Stimulated activated CD4-positive, alpha-beta T cell treated with anti-CD3 and anti-CD28 coated beads, Interleukin-1b, Interleukin-23, amount 100 ng/mL, for 1 hour (primary cell): ENCODE results near the gene SH3TC1.

ENCODE experiments used
- DNase-seq, 2 donors: peaks; one replicate each; pipeline ENCODE4 v3.0.0-alpha.2; 2020; ENCODE audit warnings: low read depth in 2 of 2

Gene SH3TC1

DNA sequence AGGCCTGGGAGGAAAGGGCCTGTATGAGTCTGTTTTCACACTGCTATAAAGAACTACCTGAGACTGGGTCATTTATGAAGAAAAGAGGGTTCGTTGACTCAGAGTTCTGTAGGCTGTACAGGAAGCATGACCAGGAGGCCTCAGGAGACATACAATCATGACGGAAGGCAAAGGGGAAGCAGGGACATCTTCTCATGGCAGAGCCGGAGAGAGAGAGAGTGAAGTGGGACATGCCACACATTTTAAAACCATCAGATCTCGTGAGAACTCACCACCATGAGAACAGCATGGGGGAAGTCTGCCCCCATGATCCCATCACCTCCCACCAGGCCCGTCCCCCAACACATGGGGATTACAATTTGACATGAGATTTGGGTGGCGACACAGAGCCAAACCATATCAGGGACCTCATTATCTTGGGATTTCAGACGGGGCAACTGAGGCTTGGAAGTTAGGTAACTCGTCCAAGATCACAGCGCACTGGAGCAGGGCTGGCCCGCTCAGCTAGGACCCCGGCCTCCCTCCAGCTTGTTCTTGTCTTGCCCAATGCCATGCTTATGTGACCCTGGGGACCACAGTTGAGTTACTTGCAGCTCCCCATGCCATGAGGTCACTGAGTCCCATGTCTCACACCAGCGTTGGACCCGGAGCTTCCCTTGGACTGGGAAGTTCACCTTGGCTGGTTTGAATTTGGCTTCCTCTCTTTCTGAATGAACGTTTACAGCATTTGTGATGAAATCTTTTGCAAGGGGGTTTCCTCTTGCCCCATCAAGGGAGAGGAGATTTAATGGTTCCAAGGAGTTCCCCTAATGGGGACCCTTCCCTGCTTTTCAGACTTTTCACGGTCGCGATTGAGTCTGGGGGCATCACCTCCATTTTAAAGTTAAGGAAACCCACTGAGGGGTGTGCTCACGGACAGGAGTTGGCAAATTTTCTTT, 88.5 kb downstream of the SH3TC1 start:
- no peak for DNase-seq

DNA sequence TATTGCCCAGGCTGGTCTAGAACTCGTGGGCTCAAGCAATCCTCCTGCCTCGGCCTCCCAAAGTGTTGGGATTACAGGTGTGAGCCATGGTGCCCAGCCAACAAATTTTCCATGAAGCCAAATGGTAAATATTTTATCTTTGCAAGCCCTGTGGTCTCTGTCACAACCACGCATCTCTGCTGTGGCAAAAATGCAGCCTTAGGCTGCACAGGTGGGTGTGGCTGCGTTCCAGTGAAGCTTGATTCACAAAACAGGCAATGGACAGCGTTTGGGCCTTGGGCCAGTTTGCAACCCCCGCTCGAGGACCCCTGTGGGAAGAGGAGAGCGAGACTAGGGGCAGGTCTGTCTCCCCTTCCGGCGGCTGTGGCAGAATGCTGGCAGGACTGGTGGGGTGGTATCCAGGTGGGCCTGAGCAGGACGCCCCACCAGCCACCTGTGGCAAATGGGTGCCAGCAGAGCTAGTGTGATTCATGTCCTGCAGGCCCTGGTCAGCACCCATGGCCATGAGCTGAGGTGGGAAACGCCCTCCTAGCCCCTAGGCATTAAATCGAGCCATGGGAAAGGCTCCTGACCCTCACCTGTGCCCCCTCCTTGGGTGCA, 90.2 kb downstream of the SH3TC1 start:
- DNase-seq = no peak

DNA sequence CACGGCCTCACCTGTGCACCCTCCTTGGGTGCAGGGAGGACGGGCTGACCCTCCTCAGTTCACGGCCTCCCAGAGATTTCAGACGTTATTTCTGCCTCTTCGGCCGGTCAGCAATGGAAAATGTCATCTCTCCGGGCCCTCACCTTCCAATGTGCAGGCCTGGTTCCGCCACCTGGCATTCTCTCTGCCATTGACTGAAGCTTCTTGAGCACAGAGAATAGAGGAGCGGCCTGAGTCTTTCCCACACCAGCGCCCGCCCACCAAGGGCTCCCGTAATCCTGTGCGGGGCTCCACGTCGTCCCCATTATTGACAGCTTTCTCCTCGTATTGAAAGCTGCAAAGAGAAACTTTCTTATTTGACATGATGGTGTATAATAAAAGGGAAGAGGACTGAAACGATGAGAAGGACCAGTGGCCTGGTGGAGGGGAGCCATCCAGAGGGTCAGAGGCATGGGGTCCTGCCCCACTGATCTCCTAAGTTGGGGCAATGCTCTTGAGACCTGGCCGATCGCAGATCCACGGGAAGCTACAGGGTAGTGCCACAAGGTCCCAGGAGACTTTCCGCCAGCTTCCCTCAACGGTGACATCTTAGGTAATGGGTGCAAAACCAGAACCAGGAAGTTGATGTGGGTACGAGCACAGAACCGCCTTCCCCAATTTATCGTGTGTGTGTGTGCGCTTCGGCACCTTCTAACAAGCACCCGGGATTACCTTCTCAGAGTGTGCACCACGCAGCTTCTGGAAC, 91.0 kb downstream of the SH3TC1 start:
- DNase-seq = no peak

DNA sequence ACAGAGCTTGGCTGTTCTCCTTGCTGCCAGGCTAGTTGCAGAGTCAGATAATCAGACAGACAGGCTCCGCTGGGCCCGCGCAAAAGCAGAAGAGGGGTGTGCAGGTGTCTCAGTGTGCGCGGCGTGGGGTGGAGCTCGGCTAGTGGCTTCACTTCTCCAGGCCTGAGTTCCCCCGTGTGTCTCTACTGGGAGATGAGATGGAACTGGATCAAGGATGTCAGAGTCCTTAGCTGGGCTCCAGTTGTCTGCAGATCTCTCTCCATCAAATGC, 91.5 kb downstream of the SH3TC1 start:
- DNase-seq = no peak
